Kidney epithelial cell (primary cell): ENCODE results near the gene MOCS3. TPM values are rescaled to one million over a fixed set of nuclear protein-coding genes. Genes with fewer than 3 reads are reported as not detected.

ENCODE experiments used
- DNase-seq: peaks from one replicate; pipeline ENCODE4 v3.0.0-alpha.2; 2010; ENCODE audit warnings: low read depth
- H3K27me3 ChIP-seq: 2 replicates; pipeline ENCODE4 v1.6.0; 2011; ENCODE audit warnings: low read length; ENCODE audit not compliant: control insufficient read depth, insufficient read depth
- H3K36me3 ChIP-seq: 2 replicates; pipeline ENCODE4 v1.5.1; 2011; ENCODE audit warnings: low read length; ENCODE audit not compliant: control insufficient read depth, insufficient read depth
- H3K4me3 ChIP-seq: 2 replicates; pipeline ENCODE4 v1.5.1; 2011; ENCODE audit warnings: low read depth, mild to moderate bottlenecking, control low read depth, low read length
- total RNA-seq: library from RNA; depleted of rRNA; stranded (reverse); fragments of >200 nt; gene quantifications from 2 replicates; pipeline ENCODE4 v1.2.3, GENCODE V29; 2015
- TF ChIP-seq, protein P1 (sequence below): IDR thresholded peaks from 2 replicates; pipeline ENCODE4 v1.5.1; 2011; ENCODE audit warnings: mild to moderate bottlenecking, moderate library complexity, low read length, control low read depth, inconsistent platforms; ENCODE audit not compliant: insufficient read depth, poor library complexity, severe bottlenecking

MOCS3 gene
- total RNA-seq, 1 donor from 2014 or later, result 10.0 TPM

GRCh38 chr20:50921803-50922501 lies 36.7 kb upstream of the MOCS3 start:
- Histone ChIP-seq H3K27me3 (no peaks in the 10 kb centered on the region), H3K4me3 (no peak overlapping the region), H3K36me3 (peaks cover 3% of the 10 kb centered on the region)
- TF ChIP-seq, protein P1, sequence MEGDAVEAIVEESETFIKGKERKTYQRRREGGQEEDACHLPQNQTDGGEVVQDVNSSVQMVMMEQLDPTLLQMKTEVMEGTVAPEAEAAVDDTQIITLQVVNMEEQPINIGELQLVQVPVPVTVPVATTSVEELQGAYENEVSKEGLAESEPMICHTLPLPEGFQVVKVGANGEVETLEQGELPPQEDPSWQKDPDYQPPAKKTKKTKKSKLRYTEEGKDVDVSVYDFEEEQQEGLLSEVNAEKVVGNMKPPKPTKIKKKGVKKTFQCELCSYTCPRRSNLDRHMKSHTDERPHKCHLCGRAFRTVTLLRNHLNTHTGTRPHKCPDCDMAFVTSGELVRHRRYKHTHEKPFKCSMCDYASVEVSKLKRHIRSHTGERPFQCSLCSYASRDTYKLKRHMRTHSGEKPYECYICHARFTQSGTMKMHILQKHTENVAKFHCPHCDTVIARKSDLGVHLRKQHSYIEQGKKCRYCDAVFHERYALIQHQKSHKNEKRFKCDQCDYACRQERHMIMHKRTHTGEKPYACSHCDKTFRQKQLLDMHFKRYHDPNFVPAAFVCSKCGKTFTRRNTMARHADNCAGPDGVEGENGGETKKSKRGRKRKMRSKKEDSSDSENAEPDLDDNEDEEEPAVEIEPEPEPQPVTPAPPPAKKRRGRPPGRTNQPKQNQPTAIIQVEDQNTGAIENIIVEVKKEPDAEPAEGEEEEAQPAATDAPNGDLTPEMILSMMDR, result no peak
- no peak for DNase-seq

GRCh38 chr20:50924261-50924920 lies 34.2 kb upstream of the MOCS3 start:
- no peak for DNase-seq
- TF ChIP-seq, protein P1, result no peak
- H3K4me3 ChIP-seq, result no peak overlapping the region
- H3K36me3 ChIP-seq, result peaks cover 3% of the 10 kb centered on the region
- no peaks in the 10 kb centered on the region for H3K27me3 ChIP-seq

- TF ChIP-seq, protein P1, result no peak
- no peak for DNase-seq
- Histone ChIP-seq H3K27me3 (no peaks in the 10 kb centered on the region), H3K4me3 (no peak overlapping the region), H3K36me3 (peaks cover 3% of the 10 kb centered on the region)
Observed at GRCh38 chr20:50926530-50926929, 32.1 kb upstream of the MOCS3 start.

DNA sequence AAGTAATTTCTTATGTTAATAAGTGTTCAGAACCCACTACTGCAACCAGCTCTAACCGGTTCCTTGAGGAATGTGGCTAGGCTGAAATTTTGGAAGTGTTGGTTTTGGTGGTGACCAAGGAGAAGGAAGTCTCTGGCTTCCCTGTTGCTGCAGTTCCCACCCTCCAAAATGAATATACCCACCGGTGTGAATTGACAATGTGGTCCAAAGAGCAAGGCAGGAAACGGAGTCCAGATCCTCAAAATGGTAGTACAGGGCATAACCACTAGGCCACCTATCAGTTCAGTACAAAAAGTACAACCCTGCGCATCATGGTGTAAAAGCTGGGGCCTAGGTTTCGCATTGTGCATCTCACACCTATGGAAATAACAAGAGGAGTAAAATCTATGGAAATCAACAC lies 30.1 kb upstream of the MOCS3 start:
- no peak for DNase-seq
- TF ChIP-seq, protein P1, result no peak
- no peak overlapping the region for H3K4me3 ChIP-seq
- H3K27me3 ChIP-seq, result no peaks in the 10 kb centered on the region
- H3K36me3 ChIP-seq, result peaks cover 3% of the 10 kb centered on the region

GRCh38 chr20:50929299-50930138 lies 29.1 kb upstream of the MOCS3 start:
- peak overlapping the region; percentile 95 for H3K4me3 ChIP-seq
- TF ChIP-seq, protein P1, result peak; percentile 99
- H3K27me3 ChIP-seq, result no peaks in the 10 kb centered on the region
- H3K36me3 ChIP-seq, result peaks cover 1% of the 10 kb centered on the region
- peak; percentile 89 for DNase-seq
